Endodermal cell (in vitro differentiated cells): Measurements from ENCODE around the gene ANKRD65. TPM values are rescaled to one million over a fixed set of nuclear protein-coding genes. Genes with fewer than 3 reads are reported as not detected.

ENCODE experiments used
- DNase-seq: peaks from one replicate; pipeline ENCODE4 v3.0.0-alpha.2; 2017
- H3K27ac ChIP-seq: 2 replicates; pipeline ENCODE4 v1.5.1; 2013; ENCODE audit warnings: mild to moderate bottlenecking, low read depth, low read length, moderate library complexity
- H3K27me3 ChIP-seq: 2 replicates; pipeline ENCODE4 v1.6.1; 2013; ENCODE audit warnings: mild to moderate bottlenecking, low read length, moderate library complexity; ENCODE audit not compliant: insufficient read depth, control insufficient read depth, poor library complexity, severe bottlenecking
- H3K36me3 ChIP-seq: 2 replicates; pipeline ENCODE4 v1.7.0; 2013; ENCODE audit warnings: mild to moderate bottlenecking, low read length, moderate library complexity; ENCODE audit not compliant: control insufficient read depth, insufficient read depth
- H3K4me1 ChIP-seq: one replicate; pipeline ENCODE4 v1.7.0; 2013; ENCODE audit warnings: low read length; ENCODE audit not compliant: control insufficient read depth, insufficient read depth
- H3K4me3 ChIP-seq: 2 replicates; pipeline ENCODE4 v1.5.1; 2013; ENCODE audit warnings: mild to moderate bottlenecking, low read length, moderate library complexity
- H3K9ac ChIP-seq: 2 replicates; pipeline ENCODE4 v1.6.1; 2013; ENCODE audit warnings: mild to moderate bottlenecking, low read length, moderate library complexity; ENCODE audit not compliant: poor library complexity, severe bottlenecking; ENCODE audit errors: extremely low read depth
- H3K9me3 ChIP-seq: 2 replicates; pipeline ENCODE4 v1.6.1; 2013; ENCODE audit warnings: mild to moderate bottlenecking, low read length, moderate library complexity; ENCODE audit not compliant: control insufficient read depth
- H3K27ac Mint-ChIP-seq: 2 replicates; pipeline ENCODE4 v1.8.0; 2020; ENCODE audit warnings: mixed read lengths
- H3K27me3 Mint-ChIP-seq: 2 replicates; pipeline ENCODE4 v1.8.0; 2021; ENCODE audit warnings: mild to moderate bottlenecking, mixed read lengths; ENCODE audit not compliant: insufficient read depth
- H3K36me3 Mint-ChIP-seq: 2 replicates; pipeline ENCODE4 v1.8.0; 2020; ENCODE audit warnings: low read depth, mixed read lengths
- H3K4me1 Mint-ChIP-seq: 2 replicates; pipeline ENCODE4 v1.8.0; 2020; ENCODE audit warnings: mixed read lengths
- H3K4me3 Mint-ChIP-seq: 2 replicates; pipeline ENCODE4 v1.8.0; 2020; ENCODE audit warnings: mild to moderate bottlenecking, moderate library complexity, mixed read lengths
- H3K9me3 Mint-ChIP-seq: 2 replicates; pipeline ENCODE4 v1.8.0; 2020; ENCODE audit warnings: mild to moderate bottlenecking, mixed read lengths
- WGBS, 2 experiments: methylation state at CpG; one replicate each; pipeline versions ENCODE4 v1.1.5 to v1.1.7; 2013; ENCODE audit warnings: missing lambda C conversion rate in 2 of 2, mixed read lengths in 1 of 2; ENCODE audit not compliant: insufficient coverage in 1 of 2, insufficient read length in 1 of 2; 5-methylcytosine and 5-hydroxymethylcytosine counted together
- total RNA-seq, 2 donors: library from RNA; stranded (reverse); fragmentation: NEBNext Ultra II Directional in 1 of 2; extraction: Animal tissue kit (Norgen Biotek cat#: 25700) in 1 of 2; gene quantifications; 2 replicates in 1 of 2; 3 replicates in 1 of 2; pipeline ENCODE4 v1.2.1, GENCODE V29; 2021
- TF ChIP-seq, protein P1 (sequence below): fragments of 200-600 bp; sonication (generic); conservative IDR thresholded peaks from 2 replicates; pipeline ENCODE4 v1.5.0; 2021; ENCODE audit warnings: antibody characterized with exemption, mild to moderate bottlenecking

Gene ANKRD65
- total RNA-seq, 2 donors from 2014 or later, result 1.6 TPM

DNA sequence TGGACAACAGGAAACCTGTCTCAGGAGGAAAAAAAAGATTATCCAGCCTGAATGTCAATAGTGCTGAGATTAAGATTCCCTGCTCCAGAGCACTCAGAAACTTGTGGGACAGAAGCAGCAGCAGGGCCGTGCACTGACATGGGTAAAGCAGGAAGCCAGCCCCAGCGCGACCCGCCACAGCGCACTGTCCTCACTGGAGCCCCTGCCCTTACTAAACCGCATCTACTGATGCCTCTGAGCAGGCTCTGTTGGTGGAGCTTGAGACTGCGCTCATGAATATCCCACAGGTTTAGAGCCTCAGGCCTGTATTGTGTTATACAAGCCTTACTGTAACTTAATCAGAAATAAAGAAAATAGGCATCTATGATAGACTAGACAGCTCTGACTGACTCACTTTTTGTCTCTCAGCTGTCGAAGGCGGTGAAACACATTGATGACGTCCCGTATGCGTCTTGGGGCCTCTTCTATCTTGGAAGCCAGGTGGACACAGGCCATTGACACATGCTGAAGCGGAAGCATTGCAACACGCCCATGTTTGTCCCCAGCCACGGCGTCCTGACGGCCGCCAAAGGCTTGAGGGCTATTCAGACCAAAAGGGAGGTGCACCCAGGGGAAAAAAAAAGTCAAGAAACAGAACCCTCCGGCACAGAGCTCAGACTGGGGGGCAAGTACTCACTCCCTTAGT, 23.1 kb downstream of the ANKRD65 start:
- Histone ChIP-seq H3K27ac (no peak overlapping the region), H3K27me3 (no peaks in the 10 kb centered on the region), H3K4me3 (peak overlapping the region; percentile 98), H3K9me3 (no peaks in the 10 kb centered on the region), H3K36me3 (peaks cover 70% of the 10 kb centered on the region), H3K9ac (peak overlapping the region; percentile 90), H3K4me1 (peaks cover 20% of the 10 kb centered on the region)
- peaks cover 25% of the 10 kb centered on the region for H3K4me1 Mint-ChIP-seq
- H3K27ac Mint-ChIP-seq, result peak overlapping the region; percentile 93
- WGBS, 2 experiments, result 74 to 81% methylated on average over 18 to 19 of the region's 19 CpGs
- TF ChIP-seq, protein P1, sequence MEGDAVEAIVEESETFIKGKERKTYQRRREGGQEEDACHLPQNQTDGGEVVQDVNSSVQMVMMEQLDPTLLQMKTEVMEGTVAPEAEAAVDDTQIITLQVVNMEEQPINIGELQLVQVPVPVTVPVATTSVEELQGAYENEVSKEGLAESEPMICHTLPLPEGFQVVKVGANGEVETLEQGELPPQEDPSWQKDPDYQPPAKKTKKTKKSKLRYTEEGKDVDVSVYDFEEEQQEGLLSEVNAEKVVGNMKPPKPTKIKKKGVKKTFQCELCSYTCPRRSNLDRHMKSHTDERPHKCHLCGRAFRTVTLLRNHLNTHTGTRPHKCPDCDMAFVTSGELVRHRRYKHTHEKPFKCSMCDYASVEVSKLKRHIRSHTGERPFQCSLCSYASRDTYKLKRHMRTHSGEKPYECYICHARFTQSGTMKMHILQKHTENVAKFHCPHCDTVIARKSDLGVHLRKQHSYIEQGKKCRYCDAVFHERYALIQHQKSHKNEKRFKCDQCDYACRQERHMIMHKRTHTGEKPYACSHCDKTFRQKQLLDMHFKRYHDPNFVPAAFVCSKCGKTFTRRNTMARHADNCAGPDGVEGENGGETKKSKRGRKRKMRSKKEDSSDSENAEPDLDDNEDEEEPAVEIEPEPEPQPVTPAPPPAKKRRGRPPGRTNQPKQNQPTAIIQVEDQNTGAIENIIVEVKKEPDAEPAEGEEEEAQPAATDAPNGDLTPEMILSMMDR, result no peak
- H3K4me3 Mint-ChIP-seq, result peak overlapping the region; percentile 88
- DNase-seq, result no peak
- no peaks in the 10 kb centered on the region for H3K9me3 Mint-ChIP-seq
- peaks cover 69% of the 10 kb centered on the region for H3K36me3 Mint-ChIP-seq
- no peaks in the 10 kb centered on the region for H3K27me3 Mint-ChIP-seq

DNA sequence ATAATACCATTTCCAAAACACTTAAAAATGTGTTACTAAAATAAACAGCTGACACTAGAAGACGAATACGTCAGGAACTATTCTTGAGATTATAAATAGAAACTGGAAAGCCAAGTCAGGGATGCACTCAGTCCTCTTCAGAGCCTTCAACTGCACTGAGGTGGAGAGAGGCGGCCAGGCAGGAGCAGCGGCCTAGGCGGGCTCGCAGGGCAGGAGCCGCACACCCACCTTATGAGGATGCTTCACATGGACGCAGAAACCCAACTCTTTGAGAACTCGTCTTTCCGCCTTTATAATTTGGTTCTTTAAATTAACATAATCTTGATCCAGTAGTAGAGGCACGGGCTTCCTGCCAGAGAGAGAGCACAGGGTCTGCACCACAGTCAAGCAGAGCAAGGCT, 25.9 kb downstream of the ANKRD65 start:
- H3K9me3 ChIP-seq, result no peaks in the 10 kb centered on the region
- H3K4me3 ChIP-seq, result no peak overlapping the region
- peaks cover 5% of the 10 kb centered on the region for H3K4me1 ChIP-seq
- Mint-ChIP-seq H3K36me3 (peaks cover 75% of the 10 kb centered on the region), H3K27ac (peak overlapping the region; percentile 62), H3K9me3 (no peaks in the 10 kb centered on the region), H3K4me3 (no peak overlapping the region), H3K27me3 (no peaks in the 10 kb centered on the region), H3K4me1 (peaks cover 8% of the 10 kb centered on the region)
- DNase-seq, result no peak
- no peak overlapping the region for H3K9ac ChIP-seq
- no peaks in the 10 kb centered on the region for H3K27me3 ChIP-seq
- peaks cover 75% of the 10 kb centered on the region for H3K36me3 ChIP-seq
- TF ChIP-seq, protein P1, result no peak
- WGBS, 2 experiments, result 98 to 100% methylated on average over 3 to 11 of the region's 11 CpGs
- H3K27ac ChIP-seq, result no peak overlapping the region

DNA sequence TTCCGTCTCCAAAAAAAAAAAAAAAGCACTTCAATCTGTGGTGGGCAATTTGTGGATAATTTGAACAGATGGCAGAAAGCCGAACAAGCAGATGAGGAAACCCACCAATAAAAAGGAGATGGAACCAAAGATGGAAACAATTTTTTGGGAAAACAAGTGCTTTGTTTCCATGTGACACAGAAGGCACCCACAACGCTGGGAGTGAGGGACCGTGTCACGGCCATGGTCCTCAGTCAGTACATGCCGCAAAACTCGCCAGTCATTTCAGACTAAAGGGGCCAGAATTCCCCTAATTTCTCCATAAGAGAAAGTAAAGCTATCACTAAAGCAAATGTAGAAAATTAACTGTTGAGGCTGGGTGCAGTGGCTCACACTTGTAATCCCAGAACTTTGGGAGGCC, 27.0 kb downstream of the ANKRD65 start:
- DNase-seq, result no peak
- no peaks in the 10 kb centered on the region for H3K9me3 Mint-ChIP-seq
- peaks cover 4% of the 10 kb centered on the region for H3K4me1 Mint-ChIP-seq
- no peaks in the 10 kb centered on the region for H3K27me3 Mint-ChIP-seq
- no peak overlapping the region for H3K4me3 Mint-ChIP-seq
- Histone ChIP-seq H3K4me3 (no peak overlapping the region), H3K36me3 (peaks cover 86% of the 10 kb centered on the region), H3K27me3 (no peaks in the 10 kb centered on the region), H3K9ac (no peak overlapping the region), H3K4me1 (peaks cover 5% of the 10 kb centered on the region), H3K27ac (no peak overlapping the region), H3K9me3 (no peaks in the 10 kb centered on the region)
- 98 to 100% methylated on average over 7 of the region's 7 CpGs for WGBS, 2 experiments
- peaks cover 83% of the 10 kb centered on the region for H3K36me3 Mint-ChIP-seq
- TF ChIP-seq, protein P1, result no peak
- no peak overlapping the region for H3K27ac Mint-ChIP-seq
